ENCODE results near the gene ANKEF1. TPM values are rescaled to one million over a fixed set of nuclear protein-coding genes. Genes with fewer than 3 reads are reported as not detected.

ANKEF1 gene
- total RNA-seq, 2 experiments from 2014 or later, result 1.1 to 6.4 TPM

DNA sequence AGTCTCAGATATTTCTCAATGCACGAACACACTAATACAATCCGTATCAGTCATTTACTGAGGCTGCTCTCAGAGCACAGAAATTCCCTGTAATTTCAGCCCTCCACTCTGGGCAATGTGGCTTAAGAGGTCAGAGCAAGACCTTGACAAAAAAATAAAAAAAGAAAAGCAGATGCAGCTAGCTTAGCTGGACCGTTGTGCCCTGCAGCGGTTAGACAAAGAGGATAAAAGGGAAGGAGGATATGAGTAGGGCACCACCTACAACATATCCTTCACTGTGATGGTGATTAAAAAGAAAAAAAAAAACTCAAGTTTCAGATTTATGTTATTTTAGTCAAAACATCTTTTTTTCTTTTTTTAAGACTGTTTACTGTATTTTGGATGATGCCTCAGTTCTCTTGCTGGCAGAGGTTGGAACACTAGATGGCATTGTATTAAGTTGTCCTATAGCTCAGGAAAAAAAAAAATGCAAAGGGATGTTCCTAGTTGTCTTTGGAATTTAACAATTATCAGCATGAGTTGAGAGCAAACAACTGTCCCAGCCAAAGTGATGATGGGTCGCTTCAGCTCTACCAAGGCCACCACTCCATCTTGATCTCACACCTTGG is 59.9 kb downstream of the ANKEF1 start:
- no peaks in the 10 kb centered on the region for H3K4me1 ChIP-seq (ENCODE audit: insufficient read depth, low read length, poor library complexity, severe bottlenecking)
- H3K4me2 ChIP-seq (ENCODE audit: low read length), result no peak overlapping the region
- CTCF ChIA-PET (ENCODE audit: unreplicated experiment), result no interaction called here
- H3K36me3 ChIP-seq (ENCODE audit: insufficient read depth, low read length), result no peaks in the 10 kb centered on the region
- H3K27ac ChIP-seq (ENCODE audit: low read depth, low read length, poor library complexity, severe bottlenecking), result no peak overlapping the region
- no peak for DNase-seq (ENCODE audit: low spot score)
- no peaks in the 10 kb centered on the region for H3K9me3 ChIP-seq (ENCODE audit: low read length)
- H3K4me3 ChIP-seq (ENCODE audit: low read depth, low read length, poor library complexity, severe bottlenecking), result no peak overlapping the region
- H4K20me1 ChIP-seq (ENCODE audit: insufficient read depth, low read length), result no peaks in the 10 kb centered on the region
- intact Hi-C loops (cut with micrococcal nuclease; ENCODE audit: unreplicated experiment), result no loop called here
- TF ChIP-seq, protein P1, sequence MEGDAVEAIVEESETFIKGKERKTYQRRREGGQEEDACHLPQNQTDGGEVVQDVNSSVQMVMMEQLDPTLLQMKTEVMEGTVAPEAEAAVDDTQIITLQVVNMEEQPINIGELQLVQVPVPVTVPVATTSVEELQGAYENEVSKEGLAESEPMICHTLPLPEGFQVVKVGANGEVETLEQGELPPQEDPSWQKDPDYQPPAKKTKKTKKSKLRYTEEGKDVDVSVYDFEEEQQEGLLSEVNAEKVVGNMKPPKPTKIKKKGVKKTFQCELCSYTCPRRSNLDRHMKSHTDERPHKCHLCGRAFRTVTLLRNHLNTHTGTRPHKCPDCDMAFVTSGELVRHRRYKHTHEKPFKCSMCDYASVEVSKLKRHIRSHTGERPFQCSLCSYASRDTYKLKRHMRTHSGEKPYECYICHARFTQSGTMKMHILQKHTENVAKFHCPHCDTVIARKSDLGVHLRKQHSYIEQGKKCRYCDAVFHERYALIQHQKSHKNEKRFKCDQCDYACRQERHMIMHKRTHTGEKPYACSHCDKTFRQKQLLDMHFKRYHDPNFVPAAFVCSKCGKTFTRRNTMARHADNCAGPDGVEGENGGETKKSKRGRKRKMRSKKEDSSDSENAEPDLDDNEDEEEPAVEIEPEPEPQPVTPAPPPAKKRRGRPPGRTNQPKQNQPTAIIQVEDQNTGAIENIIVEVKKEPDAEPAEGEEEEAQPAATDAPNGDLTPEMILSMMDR (conservative IDR thresholded peaks at IDR 0.05; ENCODE audit: low read length), result no peak
- TF ChIP-seq EZH2phosphoT487 (IDR thresholded peaks at IDR 0.05; ENCODE audit: borderline replicate concordance, low read depth, low read length), result no peak
- no peak overlapping the region for H2AFZ ChIP-seq (ENCODE audit: low read length)
- H3K9me2 ChIP-seq (ENCODE audit: insufficient read depth, low read length), result no peaks in the 10 kb centered on the region
- no TSS peak for BruUV-seq (replicated peaks)
- POLR2A ChIA-PET, result no interaction called here
- no peaks in the 10 kb centered on the region for H3K79me2 ChIP-seq (ENCODE audit: insufficient read depth, low read depth, low read length)

DNA sequence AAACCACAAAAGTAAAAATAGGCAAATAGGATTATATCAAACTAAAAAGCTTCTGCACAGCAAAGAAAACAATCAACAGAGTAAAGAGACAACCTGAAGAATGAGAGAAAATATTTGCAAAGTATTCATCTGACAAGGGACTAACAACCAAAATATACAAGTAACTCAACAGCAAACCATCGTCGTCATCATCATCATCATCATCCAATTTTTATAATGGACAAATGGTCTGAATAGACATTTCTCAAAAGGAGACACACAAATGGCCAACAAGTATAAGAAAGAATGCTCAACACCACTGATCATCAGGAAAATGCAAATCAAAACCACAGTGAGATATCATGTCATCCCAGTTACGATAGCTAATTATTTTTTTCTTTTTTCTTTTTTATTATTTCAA is 62.0 kb downstream of the ANKEF1 start:
- intact Hi-C loops (cut with micrococcal nuclease; ENCODE audit: unreplicated experiment), result no loop called here
- no peaks in the 10 kb centered on the region for H3K9me2 ChIP-seq (ENCODE audit: insufficient read depth, low read length)
- no peaks in the 10 kb centered on the region for H3K36me3 ChIP-seq (ENCODE audit: insufficient read depth, low read length)
- H3K27ac ChIP-seq (ENCODE audit: low read depth, low read length, poor library complexity, severe bottlenecking), result no peak overlapping the region
- H3K4me1 ChIP-seq (ENCODE audit: insufficient read depth, low read length, poor library complexity, severe bottlenecking), result no peaks in the 10 kb centered on the region
- H3K4me2 ChIP-seq (ENCODE audit: low read length), result no peak overlapping the region
- ChIA-PET POLR2A (no interaction called here), CTCF (ENCODE audit: unreplicated experiment) (no interaction called here)
- BruUV-seq (replicated peaks), result no TSS peak
- H4K20me1 ChIP-seq (ENCODE audit: insufficient read depth, low read length), result no peaks in the 10 kb centered on the region
- no peak for TF ChIP-seq EZH2phosphoT487 (IDR thresholded peaks at IDR 0.05; ENCODE audit: borderline replicate concordance, low read depth, low read length)
- TF ChIP-seq, protein P1 (conservative IDR thresholded peaks at IDR 0.05; ENCODE audit: low read length), result no peak
- DNase-seq (ENCODE audit: low spot score), result no peak
- no peaks in the 10 kb centered on the region for H3K9me3 ChIP-seq (ENCODE audit: low read length)
- no peak overlapping the region for H2AFZ ChIP-seq (ENCODE audit: low read length)
- H3K79me2 ChIP-seq (ENCODE audit: insufficient read depth, low read depth, low read length), result no peaks in the 10 kb centered on the region
- no peak overlapping the region for H3K4me3 ChIP-seq (ENCODE audit: low read depth, low read length, poor library complexity, severe bottlenecking)

DNA sequence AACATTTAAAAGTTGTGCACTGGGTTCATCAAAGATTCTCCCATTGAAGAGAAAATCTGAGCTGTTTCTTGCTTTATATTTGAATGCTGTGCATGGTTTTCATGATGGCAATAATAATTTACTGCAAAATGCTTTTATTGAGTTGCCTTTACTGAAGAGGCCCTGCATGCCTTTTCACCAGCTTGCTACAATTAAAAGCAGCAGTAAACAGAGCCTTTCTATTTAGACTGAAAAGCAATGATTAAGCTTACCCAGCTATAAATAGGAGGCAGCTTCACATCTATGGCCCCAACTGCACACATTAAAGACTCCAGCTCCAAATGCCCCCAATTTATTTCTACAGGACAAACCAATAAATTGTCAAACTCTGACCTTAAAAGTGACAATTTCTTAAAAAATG is 70.3 kb downstream of the ANKEF1 start:
- Histone ChIP-seq H3K4me1 (ENCODE audit: insufficient read depth, low read length, poor library complexity, severe bottlenecking) (no peaks in the 10 kb centered on the region), H3K4me3 (ENCODE audit: low read depth, low read length, poor library complexity, severe bottlenecking) (no peak overlapping the region), H2AFZ (ENCODE audit: low read length) (no peak overlapping the region), H3K27ac (ENCODE audit: low read depth, low read length, poor library complexity, severe bottlenecking) (no peak overlapping the region), H3K4me2 (ENCODE audit: low read length) (no peak overlapping the region), H3K79me2 (ENCODE audit: insufficient read depth, low read depth, low read length) (no peaks in the 10 kb centered on the region), H4K20me1 (ENCODE audit: insufficient read depth, low read length) (no peaks in the 10 kb centered on the region), H3K36me3 (ENCODE audit: insufficient read depth, low read length) (no peaks in the 10 kb centered on the region), H3K9me2 (ENCODE audit: insufficient read depth, low read length) (no peaks in the 10 kb centered on the region), H3K9me3 (ENCODE audit: low read length) (no peaks in the 10 kb centered on the region)
- DNase-seq (ENCODE audit: low spot score), result no peak
- TF ChIP-seq, protein P1 (conservative IDR thresholded peaks at IDR 0.05; ENCODE audit: low read length), result no peak
- no peak for TF ChIP-seq EZH2phosphoT487 (IDR thresholded peaks at IDR 0.05; ENCODE audit: borderline replicate concordance, low read depth, low read length)
- ChIA-PET CTCF (ENCODE audit: unreplicated experiment) (no interaction called here), POLR2A (interaction anchor here (0.6 to 1.0 kb wide), 3 partner anchors 13 to 982 kb away, joined by 3 to 4 read pairs (median 3); no protein-coding TSS in a partner anchor)
- intact Hi-C loops (cut with micrococcal nuclease; ENCODE audit: unreplicated experiment), result no loop called here
- BruUV-seq (replicated peaks), result no TSS peak
